ENCODE measurements around the gene TMEM163.
"Not testable (repeated sequence)": the region's sequence is repeated elsewhere in the genome, so short reads cannot be mapped to it uniquely, and the experiment has no call there.

The TMEM163 gene

DNA sequence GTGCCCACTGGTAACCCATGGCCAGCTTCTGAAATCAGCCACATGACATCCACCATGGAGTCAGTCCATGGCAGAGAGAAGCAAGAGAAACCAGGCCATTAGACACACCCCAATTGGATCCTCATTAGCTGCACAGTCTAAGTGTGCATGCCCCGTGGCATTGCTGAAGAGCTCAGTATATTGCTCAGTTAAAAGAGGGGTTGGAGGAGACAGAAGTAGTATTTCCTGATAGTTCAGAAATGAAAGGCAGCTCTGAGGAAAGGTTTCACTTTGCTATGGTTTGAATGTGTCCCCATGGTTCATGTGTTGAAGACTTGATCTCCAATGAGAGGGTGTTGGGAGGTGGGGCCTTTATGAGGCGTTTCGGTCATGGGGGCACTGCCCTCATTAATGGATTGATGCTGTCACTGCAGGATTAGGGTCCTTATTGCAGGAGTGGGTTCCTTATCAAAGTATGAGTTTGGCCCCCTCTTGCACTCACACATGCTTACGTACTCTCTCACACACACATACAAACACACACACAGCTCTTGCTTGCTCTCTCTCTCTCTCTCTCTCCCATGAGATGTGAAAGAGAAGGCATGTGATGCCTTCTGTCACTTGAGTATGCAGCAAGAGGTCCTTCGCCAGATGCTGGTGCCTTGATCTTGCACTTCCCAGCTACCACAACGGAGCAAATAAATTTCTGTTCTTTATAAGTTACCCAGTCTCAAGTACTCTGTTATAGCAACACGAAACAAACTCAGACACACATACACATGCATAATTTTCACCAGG lies 58.0 kb downstream of the TMEM163 start:
- no peak for DNase-seq

DNA sequence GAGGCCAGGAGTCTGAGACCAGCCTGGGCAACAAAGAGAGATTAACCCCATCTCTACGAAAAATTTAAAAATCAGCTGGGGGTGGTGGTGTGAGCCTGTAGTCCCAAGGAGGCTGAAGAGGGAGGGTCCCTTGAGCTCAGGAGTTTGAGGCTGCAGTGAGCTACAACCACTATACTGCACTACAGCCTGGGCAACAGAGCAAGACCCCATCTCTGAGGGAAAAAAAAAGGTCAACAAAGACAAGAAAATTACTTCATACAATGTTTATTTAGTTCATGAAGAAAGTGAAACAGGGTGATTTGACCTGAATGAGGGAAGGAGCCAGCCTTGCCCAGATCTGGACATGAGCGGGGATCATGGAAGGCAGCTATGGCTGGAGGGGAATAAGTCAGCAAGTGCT lies 59.1 kb downstream of the TMEM163 start:
- DNase-seq, result no peak

DNA sequence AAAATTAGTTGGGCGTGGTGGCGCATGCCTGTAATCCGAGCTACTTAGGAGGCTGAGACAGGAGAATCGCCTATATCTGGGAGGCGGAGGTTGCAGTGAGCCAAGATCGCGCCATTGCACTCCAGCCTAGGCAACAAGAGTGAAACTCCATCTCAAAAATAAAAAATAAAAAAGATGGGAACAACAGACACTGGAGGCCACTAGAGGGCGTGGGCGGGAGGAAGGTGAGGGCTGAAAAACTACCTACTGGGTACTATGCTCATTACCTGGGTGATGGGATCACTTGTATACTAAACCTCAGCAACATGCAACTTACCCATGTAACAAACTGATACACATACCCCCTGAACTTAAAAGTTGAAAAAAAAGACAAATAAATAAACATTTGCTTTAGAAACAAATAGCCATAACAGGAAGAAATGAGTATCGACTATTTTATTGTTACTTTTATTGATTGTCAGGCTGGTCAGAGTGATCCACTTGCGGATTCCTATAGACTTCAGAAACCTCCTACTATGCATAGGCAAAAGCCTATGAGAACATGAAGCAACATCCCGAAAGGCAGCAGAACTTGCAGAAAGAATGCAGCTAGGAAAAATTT lies 61.0 kb downstream of the TMEM163 start:
- DNase-seq, result no peak

DNA sequence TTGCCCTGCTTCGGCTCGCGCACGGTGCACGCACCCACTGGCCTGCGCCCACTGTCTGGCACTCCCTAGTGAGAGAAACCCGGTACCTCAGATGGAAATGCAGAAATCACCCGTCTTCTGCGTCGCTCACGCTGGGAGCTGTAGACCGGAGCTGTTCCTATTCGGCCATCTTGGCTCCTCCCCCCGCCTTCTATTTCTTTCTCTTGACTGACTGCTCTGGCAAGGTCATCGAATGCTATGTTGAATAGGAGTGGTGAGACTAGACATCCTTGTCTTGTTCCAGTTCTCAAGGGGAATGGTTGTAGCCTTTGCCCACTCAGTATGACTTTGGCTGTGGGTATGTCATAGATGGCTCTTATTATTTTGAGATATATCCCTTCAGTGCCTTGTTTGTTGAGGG lies 62.4 kb downstream of the TMEM163 start:
- not testable (repeated sequence) for DNase-seq

DNA sequence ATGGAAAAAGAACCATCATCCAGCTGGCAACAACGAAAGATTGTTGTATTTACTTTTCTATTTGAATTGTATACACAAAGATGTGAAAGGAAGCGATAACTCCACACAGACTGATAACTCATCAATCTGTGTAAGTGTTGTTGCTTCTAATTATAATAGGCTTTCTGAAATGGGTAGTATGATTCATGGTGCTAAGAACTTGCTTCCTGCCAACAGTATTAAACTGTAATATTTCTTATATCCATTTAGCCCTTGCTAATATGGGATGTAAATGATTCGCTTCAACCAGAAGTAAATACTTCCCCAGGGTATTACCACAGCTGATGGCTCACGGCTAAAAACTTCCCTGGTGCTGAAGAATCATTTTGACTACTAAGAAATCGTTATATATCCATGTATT lies 70.2 kb downstream of the TMEM163 start:
- DNase-seq, result no peak

DNA sequence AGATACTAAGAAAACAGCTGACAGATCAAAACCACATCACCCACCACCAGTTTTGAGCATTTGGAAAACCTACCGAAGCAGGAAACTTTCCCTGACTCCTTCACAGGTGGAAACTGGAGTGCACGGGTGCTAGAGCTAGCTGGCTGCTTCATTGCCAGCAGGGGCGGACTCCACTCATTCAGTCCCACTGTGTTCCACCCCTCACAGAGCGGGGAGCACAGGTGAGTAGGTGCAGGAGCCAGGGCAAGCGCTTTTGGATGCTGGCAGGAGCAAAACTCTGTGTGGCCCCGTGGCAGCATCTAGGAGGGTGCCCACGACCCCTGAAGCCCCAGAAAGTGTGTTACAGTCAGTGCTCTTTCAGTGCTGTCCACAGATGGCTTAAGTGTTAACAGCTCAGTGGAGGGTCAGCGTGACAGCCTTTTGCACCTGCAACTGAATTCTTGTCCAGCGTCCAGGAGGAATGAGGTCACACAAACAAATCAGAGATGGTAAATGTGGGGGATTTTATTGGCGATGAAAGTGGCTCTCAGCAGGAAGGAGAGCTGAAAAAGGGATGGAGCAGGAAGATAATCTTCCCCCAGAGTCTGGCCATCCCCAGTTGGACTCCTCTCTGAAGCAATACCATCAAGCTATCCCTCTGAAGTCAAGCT lies 71.1 kb downstream of the TMEM163 start:
- DNase-seq, result no peak

DNA sequence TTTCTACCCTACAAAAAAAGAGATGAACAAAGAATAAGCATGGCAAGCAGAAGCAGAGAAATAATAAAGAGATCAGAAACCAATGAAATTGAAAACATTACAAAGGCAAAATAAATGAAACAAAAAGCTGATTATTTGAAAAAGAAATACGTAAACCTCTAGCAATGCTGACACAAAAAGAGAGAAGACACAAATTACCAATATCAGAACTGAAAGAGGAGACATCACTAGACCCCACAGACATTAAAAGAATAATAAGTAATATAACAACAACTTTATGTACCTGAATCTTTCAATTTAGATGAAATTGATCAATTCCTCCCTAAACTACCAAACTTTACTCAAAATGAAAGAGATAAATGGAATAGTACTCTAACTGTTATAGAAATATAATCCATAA lies 75.9 kb downstream of the TMEM163 start:
- no peak for DNase-seq

DNA sequence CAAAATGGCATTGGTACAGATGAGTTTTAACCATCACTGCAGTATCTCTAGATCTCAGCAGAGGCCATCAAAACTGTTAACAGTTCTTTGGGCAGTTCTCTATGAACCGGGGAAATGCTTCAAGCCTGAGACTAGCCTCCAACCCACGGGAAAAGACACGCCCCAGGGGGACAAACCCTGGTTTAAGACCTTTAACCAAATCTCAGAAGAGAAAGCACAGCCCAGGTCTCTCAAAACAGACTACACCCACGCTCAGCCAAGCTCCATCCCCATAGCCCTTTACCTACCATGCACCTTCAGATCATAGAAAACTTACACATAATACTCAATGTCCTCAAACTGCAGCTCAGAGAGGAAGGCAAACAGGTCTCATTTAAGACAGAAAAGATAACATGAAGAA lies 78.3 kb downstream of the TMEM163 start:
- DNase-seq, result no peak

DNA sequence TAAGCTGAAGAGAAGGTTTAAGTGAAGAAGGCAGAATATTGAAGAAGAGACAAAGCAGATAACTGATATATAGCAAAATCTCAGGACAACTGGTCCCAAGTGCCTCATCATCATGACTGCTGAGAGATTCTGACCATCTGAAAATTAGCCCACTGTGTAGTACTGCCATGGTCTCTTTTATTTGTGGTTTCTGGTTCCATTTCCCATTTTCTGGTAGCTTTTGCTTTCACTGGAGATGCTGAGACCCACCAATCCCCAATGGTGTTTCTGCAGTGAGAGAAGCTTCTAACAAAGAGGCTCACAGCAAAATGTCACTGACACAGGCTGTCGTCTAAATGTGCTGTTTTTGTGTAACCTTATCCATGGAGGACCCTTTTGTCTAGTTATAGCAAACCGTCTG lies 79.5 kb downstream of the TMEM163 start:
- DNase-seq, result no peak

DNA sequence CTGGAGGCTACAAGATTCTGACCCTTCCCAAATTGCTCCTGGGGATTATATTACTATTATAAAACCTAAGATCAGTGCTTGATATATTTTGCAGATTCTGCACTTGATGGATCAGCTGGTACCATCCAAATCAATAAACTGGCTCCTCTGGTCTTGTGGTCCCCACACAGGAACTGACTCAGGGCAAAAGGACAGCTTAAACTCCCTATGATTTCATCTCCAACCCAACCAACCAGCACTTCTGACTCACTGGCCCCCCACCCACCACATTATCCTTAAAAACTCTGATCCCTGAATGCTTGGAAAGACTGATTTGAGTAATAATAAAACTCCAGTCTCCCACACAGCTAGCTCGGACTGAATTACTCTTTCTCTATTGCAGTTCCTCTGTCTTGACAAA lies 82.1 kb downstream of the TMEM163 start:
- no peak for DNase-seq

DNA sequence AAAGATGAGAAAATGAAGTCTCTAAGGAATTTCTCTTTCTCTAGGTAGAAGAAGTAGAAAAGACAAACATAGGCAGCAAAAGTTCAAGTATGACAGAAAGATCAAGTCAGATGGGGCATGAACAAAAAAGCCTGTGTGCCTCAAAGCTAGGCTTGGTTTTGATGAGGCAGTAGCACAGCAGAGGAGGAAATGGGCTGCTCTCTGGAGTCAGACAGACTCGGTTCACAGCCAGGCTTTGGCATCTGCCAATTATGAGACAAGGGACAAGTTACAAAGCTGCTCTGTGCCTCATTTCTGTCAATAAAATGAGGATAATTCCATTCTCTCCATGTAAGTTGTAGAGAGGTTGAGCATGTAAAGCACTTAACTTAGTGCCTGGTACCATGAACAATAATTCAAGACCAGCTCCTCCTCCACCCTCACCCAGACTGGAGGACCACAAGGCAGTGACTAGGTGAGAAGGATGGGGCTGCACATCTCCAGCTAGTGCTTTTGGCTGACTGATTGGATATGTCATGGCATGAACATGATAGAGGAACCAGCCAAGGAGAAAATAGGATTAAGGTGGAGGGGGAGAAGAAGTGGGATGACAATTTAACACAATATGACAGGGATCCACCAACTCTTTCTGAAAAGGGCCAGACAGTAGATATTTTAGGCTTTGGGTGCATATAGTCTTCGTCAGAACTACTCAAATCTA lies 84.6 kb downstream of the TMEM163 start:
- DNase-seq, result no peak

DNA sequence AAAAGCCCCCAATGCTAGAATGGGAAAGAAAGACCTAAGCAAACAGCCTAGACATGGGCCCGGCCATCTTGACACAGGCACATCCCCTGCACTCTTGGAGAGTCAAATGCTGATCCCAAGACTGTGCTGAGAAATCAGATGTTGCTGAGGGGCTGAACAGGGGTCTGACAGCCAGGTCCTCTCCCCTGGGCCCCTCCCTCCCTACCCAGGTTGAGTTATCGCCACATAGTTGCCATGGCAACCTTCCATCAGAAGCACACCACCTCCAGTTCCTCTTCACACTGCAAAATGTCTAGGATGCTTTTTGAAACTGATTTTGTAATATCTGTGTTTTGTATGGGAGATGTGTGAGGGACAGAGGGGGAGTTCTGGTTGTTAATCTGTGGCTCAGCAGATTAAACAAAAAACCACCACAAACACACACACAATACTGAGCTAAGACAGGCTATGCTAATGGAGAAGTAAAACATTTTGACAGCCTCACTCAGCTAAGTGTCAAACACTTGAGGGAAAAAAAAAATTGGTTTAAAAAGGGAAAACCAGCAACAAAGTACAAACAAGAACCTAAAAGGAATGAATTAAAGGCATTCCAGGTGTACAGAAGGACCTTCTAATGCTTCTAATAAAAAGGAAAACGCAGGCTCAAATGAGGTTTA lies 88.2 kb downstream of the TMEM163 start:
- no peak for DNase-seq

DNA sequence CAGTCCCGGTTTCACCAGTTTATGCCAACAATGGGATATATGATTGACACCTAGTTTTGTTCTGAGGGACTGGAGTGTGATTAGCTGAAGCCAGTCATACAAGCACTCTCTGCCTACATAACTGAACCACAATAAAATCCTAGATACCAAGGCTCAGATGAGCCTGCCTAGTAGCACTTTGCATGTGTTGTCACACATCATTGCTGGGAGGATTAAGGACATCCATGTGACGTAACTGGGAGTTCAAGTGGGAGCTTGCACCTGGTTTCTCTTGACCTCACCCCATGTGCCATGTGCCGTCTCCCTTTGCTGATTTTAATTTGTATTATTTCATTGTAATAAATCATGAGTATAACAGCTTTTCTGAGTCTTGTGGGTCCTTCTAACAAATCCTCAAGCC lies 90.3 kb downstream of the TMEM163 start:
- no peak for DNase-seq

DNA sequence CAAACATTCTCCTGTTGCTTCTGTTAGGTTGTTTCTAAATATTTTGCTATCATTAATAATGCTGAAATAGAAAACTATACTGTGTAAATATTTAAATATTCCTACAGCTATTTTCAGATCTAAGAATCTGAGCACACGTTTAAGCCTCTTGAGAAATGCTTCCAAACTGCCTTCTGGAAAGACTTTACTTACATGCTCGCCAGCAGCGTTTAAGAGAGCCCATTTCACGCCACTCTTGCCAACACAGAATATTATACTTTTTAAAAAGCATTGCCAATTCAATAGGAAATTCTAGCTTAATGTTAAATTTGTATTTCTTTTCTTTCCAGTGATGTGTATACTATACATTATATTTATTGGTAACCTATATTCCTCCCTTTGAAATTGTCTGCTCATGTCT lies 92.0 kb downstream of the TMEM163 start:
- DNase-seq, result no peak

DNA sequence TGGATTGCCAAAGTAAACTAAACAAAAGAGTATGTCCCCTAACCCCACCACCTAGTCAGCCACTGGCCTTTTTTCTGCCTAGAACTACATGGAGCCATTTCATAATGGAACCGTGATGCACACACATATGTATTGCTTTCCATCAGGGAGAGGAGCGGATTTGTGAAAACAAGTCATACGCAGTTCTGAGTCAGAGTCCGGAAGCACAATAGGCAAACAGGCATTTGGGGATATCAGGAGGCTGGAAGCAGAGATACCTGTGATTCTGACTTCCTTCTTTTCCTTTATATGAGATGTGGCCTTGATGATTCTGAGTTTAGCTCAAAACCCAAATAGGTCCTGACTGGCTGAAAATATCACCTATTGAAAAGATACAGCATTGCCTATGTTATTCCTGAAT lies 93.5 kb downstream of the TMEM163 start:
- DNase-seq, result no peak

DNA sequence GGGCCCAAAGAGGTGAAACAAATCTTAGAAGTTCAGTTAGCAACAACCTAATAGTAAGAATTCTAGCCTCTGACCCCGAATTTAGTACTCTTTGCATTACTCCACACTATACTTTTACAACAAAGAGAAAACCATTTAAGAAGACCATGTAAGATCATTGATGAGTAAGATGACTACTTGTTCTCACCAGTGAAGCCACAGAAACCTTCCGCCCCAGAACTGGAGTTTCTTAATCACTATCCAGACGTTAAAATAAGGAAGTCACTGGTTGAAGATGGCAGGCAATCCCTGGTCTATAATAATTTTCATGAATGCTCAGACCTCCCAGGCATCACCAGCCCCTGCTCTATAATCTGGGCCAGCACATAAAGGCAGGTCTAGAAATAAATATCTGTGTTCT lies 95.0 kb downstream of the TMEM163 start:
- DNase-seq, result no peak

DNA sequence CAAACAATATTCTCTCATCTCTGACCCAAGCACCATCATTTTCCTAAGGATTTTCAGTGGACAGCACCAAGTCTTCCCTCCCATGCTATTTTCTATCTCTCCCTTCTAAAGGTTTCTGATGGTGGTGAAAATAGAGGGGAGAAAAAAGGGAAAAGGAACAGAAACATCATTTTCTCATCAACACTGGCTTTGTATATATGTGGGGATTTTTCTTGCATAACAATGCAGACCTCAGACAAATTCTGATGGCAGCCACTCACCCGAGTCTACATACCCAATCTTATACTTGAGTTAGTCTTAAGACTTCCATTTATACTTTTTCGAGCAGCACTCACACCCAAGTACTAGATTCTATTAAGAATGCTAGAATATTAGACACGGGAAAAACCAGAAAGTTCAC lies 95.8 kb downstream of the TMEM163 start:
- DNase-seq, result no peak

DNA sequence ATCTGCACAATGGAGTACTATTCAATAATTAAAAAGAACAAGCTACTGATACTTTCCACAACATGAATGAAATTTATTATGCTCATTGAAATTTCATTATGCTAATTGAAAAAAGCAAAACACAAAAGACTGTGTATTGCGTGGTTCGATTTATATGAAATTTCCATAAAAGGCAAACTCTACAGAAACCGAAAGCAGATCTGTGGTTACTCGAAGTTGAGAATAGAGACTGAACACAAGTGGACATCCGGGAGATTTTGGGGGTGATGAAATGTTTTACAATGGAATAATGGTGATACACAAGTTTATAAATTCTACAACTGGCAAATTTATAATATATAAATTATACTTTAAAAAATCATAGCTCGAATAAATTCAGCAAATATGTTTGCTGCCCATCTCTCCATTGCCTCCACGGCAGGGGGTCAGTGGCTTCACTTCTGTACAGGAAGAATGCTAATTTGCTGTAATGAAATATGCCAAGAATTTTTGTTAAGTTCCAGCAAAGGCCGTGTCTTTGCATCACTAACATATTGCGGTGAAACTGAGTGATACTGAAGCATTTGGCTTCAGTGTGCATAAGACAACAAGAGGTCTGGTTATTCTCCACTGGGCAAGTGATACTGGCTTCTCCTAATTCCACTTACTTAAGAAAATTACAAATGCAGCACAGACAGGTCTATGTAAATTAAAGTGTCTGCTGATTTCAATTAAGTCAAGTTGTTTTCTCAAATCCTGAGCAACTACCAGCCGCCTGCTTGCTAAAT lies 96.7 kb downstream of the TMEM163 start:
- DNase-seq, result no peak

DNA sequence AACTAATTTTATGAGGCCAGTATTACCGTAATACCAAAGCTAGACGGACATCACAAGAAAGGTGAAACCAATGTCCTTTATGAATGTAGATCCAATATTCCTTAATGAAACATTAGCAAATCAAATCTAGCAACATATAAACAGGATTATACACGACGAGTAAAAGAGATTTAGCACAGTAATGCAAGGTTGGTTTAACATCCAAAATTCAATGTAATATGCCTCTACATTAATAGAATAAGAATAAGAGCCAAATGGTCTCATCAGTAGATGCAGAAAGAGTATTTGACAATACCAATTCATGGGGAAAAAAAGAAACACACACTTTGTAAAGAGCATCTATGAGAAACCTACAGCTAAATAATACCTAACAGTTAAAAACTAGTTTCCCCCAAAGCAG lies 99.5 kb downstream of the TMEM163 start:
- no peak for DNase-seq

DNA sequence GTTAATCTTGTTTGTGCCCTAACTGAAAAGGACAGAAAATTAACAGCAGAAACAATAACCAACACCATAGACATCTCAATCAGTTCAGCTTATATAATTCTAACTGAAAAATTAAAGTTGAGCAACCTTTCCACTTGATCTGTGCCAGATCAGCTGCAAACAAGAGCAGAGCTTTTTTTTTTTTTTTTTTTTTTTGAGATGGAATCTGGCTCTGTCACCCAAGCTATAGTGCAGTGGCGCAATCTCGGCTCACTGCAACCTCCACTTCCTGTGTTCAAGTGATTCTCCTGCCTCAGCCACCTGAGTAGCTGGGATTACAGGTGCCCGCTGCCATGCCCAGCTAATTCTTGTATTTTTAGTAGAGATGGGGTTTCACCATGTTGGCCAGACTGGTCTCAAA lies 103.3 kb downstream of the TMEM163 start:
- DNase-seq, result not testable (repeated sequence)

DNA sequence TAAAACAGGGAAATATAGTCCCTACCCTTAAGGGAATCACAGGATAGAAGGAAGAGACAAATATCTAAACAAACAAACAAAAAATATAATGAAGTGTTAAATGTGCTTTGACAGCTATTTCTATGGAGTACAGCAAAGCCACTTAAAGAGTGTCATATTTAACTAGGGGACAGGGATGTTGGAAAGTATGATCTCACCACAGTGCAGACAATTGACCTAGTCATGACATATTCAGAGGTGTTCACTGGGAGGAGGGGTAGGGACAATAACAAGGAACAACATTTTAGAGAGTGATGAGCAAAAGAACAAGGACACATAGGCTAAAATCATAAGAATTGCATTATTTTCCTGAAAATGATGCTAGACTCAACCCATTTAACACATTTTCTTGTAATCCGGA lies 107.5 kb downstream of the TMEM163 start:
- DNase-seq, result no peak

DNA sequence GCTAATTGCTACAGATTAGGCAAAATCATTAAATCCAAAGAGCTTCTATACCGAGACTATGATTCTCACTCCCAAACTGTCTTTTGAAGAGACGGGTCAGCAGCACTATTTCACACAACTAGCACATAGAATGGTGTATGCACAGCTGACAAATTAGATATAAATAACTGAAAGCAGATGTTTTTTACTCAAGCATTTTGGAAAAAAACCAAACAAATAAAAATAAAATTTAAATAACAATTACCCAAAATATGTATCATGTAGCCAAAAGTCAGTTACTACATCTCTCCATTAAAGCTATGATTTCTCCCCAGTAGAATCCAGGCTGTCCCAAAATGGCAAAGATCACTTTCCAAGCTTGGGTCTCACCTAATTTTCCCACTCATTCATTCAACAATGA lies 107.9 kb downstream of the TMEM163 start:
- no peak for DNase-seq

Data from left hindlimb (tissue), 1 donor.